HCT116 (cell line): Measurements from ENCODE around the gene TDRD10. TPM values are rescaled to one million over a fixed set of nuclear protein-coding genes. Genes with fewer than 3 reads are reported as not detected.

ENCODE experiments used
- ATAC-seq: fragments of 200-7000 bp; cut with Tn5 transposase; 2 replicates; pipeline ENCODE4 v1.9.1; 2020; ENCODE audit warnings: mild to moderate bottlenecking, moderate library complexity
- BruUV-seq: library from RNA; stranded (reverse); fragments of 400-500 nt; replicated peaks from 2 replicates; lab custom pipeline; 2021; lab: Mats Ljungman, UMichigan
- CTCF ChIA-PET: fragments of 300-600 bp; sonication (Branson Sonifier 250); formaldehyde crosslinking; loops from one replicate; lab custom pipeline; 2021; ENCODE audit warnings: antibody characterized with exemption; lab: Charles Lee
- POLR2A ChIA-PET: fragments of 300-600, 350-600 bp; sonication (Branson Sonifier 250); formaldehyde crosslinking; loops from one replicate; lab custom pipeline; 2021; ENCODE audit warnings: antibody characterized with exemption; lab: Charles Lee
- RAD21 ChIA-PET, 2 experiments: fragments of 300-600 bp; sonication (Branson Sonifier 250); formaldehyde crosslinking; loops; one replicate each; lab custom pipeline; 2023; ENCODE audit warnings: low total read pairs in 2 of 2; ENCODE audit not compliant: uncharacterized antibody in 2 of 2, unreplicated experiment in 2 of 2, low non-redundant PET in 1 of 2; lab: Charles Lee
- DNase-seq: peaks from one replicate; pipeline ENCODE4 v3.0.0-alpha.2; 2010; ENCODE audit warnings: low read depth, low spot score
- H2AFZ ChIP-seq: fragments of 200-600 bp; shearing (Covaris generic), sonication (generic); 2 replicates; pipeline ENCODE4 v1.6.1; 2017; ENCODE audit warnings: low read depth, mixed run types, mixed read lengths, antibody characterized with exemption, low read length; ENCODE audit not compliant: poor library complexity, severe bottlenecking
- H3K27ac ChIP-seq: 2 replicates; pipeline ENCODE4 v1.5.1; 2012; ENCODE audit warnings: low read depth, low read length
- H3K27me3 ChIP-seq: fragments of 200-600 bp; sonication (generic); 2 replicates; pipeline ENCODE4 v1.6.1; 2016; ENCODE audit warnings: mixed run types, low read length, mixed read lengths; ENCODE audit not compliant: insufficient read depth
- H3K36me3 ChIP-seq, 2 experiments: fragments of 200-500 bp in 1 of 2; fragments of 200-600 bp in 1 of 2; sonication (Bioruptor generic) in 1 of 2; sonication (generic) in 1 of 2; 2 replicates each; pipeline versions ENCODE4 v1.5.1 to v1.6.1; 2014 to 2016; ENCODE audit warnings: low read length in 2 of 2, inconsistent platforms in 1 of 2, mixed read lengths in 1 of 2, mixed run types in 1 of 2; ENCODE audit not compliant: insufficient read depth in 2 of 2, control insufficient read depth in 1 of 2
- H3K4me1 ChIP-seq, 2 experiments: fragments of 200-600 bp in 1 of 2; sonication (generic) in 1 of 2; 2 replicates each; pipeline versions ENCODE4 v1.5.1 to v1.6.1; 2012 to 2017; ENCODE audit warnings: low read length in 2 of 2, inconsistent platforms in 1 of 2, mild to moderate bottlenecking in 1 of 2, mixed read lengths in 1 of 2, mixed run types in 1 of 2, moderate library complexity in 1 of 2; ENCODE audit not compliant: insufficient read depth in 2 of 2, control insufficient read depth in 1 of 2
- H3K4me2 ChIP-seq: fragments of 200-600 bp; sonication (generic); 2 replicates; pipeline ENCODE4 v1.6.1; 2017; ENCODE audit warnings: mixed run types, low read length, mixed read lengths
- H3K4me3 ChIP-seq, 2 experiments: fragments of 200-600 bp in 1 of 2; sonication (generic) in 1 of 2; replicated peaks in 1 of 2; 2 replicates each; pipeline ENCODE4 v1.5.1; 2011 to 2016; ENCODE audit warnings: low read length in 2 of 2, control low read depth in 1 of 2, low read depth in 1 of 2, mild to moderate bottlenecking in 1 of 2, mixed read lengths in 1 of 2, mixed run types in 1 of 2
- H3K79me2 ChIP-seq: fragments of 200-600 bp; sonication (generic); 2 replicates; pipeline ENCODE4 v1.6.1; 2017; ENCODE audit warnings: mild to moderate bottlenecking, mixed run types, low read length, moderate library complexity, mixed read lengths; ENCODE audit not compliant: insufficient read depth
- H3K9ac ChIP-seq: fragments of 200-600 bp; sonication (generic); 2 replicates; pipeline ENCODE4 v1.6.1; 2016; ENCODE audit warnings: low read length, mixed read lengths
- H3K9me2 ChIP-seq: fragments of 200-600 bp; sonication (generic), shearing (Covaris generic); 2 replicates; pipeline ENCODE4 v1.6.1; 2017; ENCODE audit warnings: mixed run types, mild to moderate bottlenecking, moderate library complexity; ENCODE audit not compliant: insufficient read depth
- H3K9me3 ChIP-seq, 2 experiments: fragments of 200-500 bp in 1 of 2; fragments of 200-600 bp in 1 of 2; sonication (Bioruptor generic) in 1 of 2; sonication (generic) in 1 of 2; 2 replicates each; pipeline ENCODE4 v1.6.1; 2014 to 2017; ENCODE audit warnings: low read length in 2 of 2, mixed read lengths in 2 of 2, inconsistent platforms in 1 of 2, low read depth in 1 of 2, mild to moderate bottlenecking in 1 of 2, mixed run types in 1 of 2, moderate library complexity in 1 of 2; ENCODE audit not compliant: control insufficient read depth in 1 of 2, insufficient read depth in 1 of 2
- H4K20me1 ChIP-seq: fragments of 200-600 bp; sonication (generic), shearing (Covaris generic); 2 replicates; pipeline ENCODE4 v1.6.1; 2017; ENCODE audit warnings: mixed run types, mild to moderate bottlenecking, moderate library complexity; ENCODE audit not compliant: insufficient read depth
- EGR1 ChIP-seq: IDR thresholded peaks from 2 replicates; pipeline ENCODE4 v1.6.1; 2012; ENCODE audit warnings: low read depth
- EZH2phosphoT487 ChIP-seq: fragments of 200-600 bp; IDR thresholded peaks from 2 replicates; pipeline ENCODE4 v1.6.1; 2018; ENCODE audit warnings: antibody characterized with exemption, borderline replicate concordance
- POLR2A ChIP-seq: IDR thresholded peaks from 2 replicates; pipeline ENCODE4 v1.7.0; 2011; ENCODE audit warnings: borderline replicate concordance; ENCODE audit not compliant: insufficient read depth, insufficient read length; ENCODE audit errors: extremely low read depth
- REST ChIP-seq: IDR thresholded peaks from 2 replicates; pipeline ENCODE4 v1.6.1; 2012; ENCODE audit warnings: low read depth
- SIN3A ChIP-seq: IDR thresholded peaks from 2 replicates; pipeline ENCODE4 v1.6.1; 2012; ENCODE audit warnings: low read depth
- SP1 ChIP-seq: IDR thresholded peaks from 2 replicates; pipeline ENCODE4 v1.6.1; 2012; ENCODE audit warnings: low read depth
- intact Hi-C: fragments of 100-400 bp; cut with micrococcal nuclease; formaldehyde crosslinking; loops from 2 replicates; pipeline ENCODE4 v1.10.0; 2022
- total RNA-seq: library from RNA; stranded (reverse); gene quantifications from one replicate; pipeline ENCODE4 v1.2.1, GENCODE V29; 2021; ENCODE audit not compliant: unreplicated experiment

TDRD10 gene
- total RNA-seq, 1 experiment from 2014 or later: not detected

- Histone ChIP-seq H2AFZ (no peak overlapping the region), H3K79me2 (no peaks in the 10 kb centered on the region), H3K27me3 (no peaks in the 10 kb centered on the region), H3K4me1 (peaks cover 15 to 22% of the 10 kb centered on the region in 2 experiments), H4K20me1 (no peaks in the 10 kb centered on the region), H3K9ac (peak overlapping the region; percentile 25), H3K36me3 (no peaks in the 10 kb centered on the region), H3K9me2 (no peaks in the 10 kb centered on the region), H3K4me3 (no peak overlapping the region), H3K4me2 (peak overlapping the region; percentile 52), H3K27ac (peak overlapping the region; percentile 60), H3K9me3 (no peaks in the 10 kb centered on the region)
- DNase-seq (no peak), ATAC-seq (peak; percentile 65)
- BruUV-seq: no TSS peak
- POLR2A ChIA-PET: no interaction called here
- intact Hi-C loops: no loop called here
- no peak for TF ChIP-seq SIN3A
- TF ChIP-seq EGR1: no peak
- no peak for TF ChIP-seq SP1
- TF ChIP-seq REST: no peak
- no peak for TF ChIP-seq EZH2phosphoT487
- TF ChIP-seq POLR2A: no peak
- RAD21 ChIA-PET: no interaction called here
- CTCF ChIA-PET: interaction anchor here (0.7 to 1.0 kb wide), 3 partner anchors 22 to 536 kb away, joined by 3 read pairs; no protein-coding TSS in a partner anchor
Measured at GRCh38 chr1:154463512-154463990, 38.5 kb upstream of the TDRD10 start.
